CD4-positive, alpha-beta T cell treated with Interleukin-17A for 1 hour (primary cell): ENCODE measurements around the gene NOL8.

ENCODE experiments used
- DNase-seq: peaks from one replicate; pipeline ENCODE4 v3.0.0-alpha.2; 2020

NOL8 gene

GRCh38 chr9:92310562-92310961, 14.6 kb downstream of the NOL8 start:
- DNase-seq = no peak

DNA sequence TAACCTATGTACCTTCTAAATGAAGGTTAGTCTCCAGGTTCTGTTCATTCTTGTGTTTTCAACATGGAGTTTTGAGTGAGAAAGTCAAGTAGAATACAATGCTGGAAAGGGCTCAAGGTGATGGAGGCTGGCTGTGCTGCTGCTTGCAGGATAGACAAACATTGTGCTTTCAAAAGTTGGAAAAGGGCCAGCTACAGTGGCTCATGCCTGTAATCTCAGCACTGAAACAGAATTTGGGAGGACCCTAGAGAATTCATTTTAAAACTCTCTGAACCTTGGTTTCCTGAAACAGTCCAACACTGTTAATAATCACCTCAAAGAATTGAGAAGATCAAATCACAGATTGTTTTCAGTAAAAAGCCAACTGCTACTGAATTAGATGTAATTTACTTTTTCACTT, 16.3 kb downstream of the NOL8 start:
- no peak for DNase-seq

DNA sequence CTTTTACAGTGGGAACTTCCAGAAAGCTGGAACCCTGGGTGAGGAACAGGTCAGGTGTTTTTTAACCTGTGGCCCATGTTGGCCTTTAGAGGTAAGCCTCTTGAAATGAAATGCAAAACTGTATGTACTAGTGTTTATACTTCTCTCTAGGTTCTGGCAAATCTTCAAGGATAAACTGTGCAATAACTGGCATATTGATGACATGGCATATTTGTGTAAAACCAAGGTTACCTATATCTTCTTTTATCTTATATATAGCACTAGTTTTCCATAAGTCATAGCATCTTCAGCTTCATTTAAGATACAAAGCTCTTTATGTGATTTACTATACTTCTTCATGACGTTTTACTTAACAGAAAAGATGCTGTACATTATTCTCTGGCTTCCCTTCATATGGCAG, 24.2 kb downstream of the NOL8 start:
- no peak for DNase-seq

DNA sequence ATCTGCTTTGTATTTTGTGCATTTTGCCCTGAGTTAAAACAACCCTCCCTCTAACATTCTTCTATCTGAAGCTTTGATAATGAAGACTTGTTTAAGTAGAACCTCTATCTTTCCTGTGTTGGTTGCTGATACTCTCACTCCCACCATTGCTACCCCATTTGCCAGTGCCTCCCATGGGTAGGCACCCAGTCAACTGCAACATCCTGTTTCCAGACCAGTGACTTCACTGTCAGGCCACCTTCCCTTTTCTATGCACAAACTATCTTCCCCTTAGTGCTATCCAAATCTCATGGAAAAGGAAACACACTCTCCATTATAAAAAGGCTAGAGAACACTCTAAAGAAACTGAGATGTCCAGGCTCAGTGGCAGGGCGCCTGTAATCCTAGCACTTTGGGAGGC, 26.0 kb downstream of the NOL8 start:
- no peak for DNase-seq

DNA sequence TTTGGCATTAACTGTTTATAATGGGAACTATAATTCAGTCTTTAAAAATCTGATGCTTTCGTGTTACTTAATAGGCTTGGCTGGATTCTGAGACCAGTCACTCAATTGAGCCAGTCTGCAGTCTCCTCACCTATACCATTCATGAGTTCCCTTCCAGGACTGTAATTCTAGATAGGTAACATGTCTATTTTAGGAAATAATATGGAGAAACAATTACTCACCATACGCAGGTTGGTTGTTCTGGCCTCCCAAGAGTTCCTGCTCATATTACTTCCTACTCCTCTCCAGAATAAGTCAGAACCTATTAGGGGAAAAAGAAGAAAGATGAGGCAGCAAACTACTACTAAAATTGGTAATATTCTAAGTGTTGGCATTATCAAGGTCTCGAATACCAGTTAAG, 27.1 kb downstream of the NOL8 start:
- DNase-seq = no peak

GRCh38 chr9:92297611-92298010, 27.5 kb downstream of the NOL8 start:
- peak; percentile 33 for DNase-seq

DNA sequence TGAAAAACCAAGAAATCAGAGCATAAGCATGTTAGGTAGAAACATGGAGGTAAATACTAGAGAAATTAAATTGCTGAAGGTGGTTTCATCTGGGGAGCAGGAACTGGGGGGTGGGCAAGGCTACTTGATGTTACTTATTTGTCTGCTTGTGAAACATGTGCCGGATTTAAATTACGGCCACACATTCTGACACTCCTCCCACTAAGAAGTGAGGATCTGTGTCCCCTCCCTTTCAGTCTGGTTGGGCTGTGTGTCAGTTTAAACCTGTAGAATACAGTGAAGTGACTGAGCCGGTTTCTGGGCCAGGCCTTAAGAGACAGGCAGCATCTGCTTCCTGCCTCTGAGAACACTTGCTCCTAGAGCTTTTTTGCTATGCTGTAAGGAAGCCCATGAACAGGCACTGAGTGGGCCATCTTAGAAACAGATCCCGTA, 29.3 kb downstream of the NOL8 start:
- DNase-seq = no peak

DNA sequence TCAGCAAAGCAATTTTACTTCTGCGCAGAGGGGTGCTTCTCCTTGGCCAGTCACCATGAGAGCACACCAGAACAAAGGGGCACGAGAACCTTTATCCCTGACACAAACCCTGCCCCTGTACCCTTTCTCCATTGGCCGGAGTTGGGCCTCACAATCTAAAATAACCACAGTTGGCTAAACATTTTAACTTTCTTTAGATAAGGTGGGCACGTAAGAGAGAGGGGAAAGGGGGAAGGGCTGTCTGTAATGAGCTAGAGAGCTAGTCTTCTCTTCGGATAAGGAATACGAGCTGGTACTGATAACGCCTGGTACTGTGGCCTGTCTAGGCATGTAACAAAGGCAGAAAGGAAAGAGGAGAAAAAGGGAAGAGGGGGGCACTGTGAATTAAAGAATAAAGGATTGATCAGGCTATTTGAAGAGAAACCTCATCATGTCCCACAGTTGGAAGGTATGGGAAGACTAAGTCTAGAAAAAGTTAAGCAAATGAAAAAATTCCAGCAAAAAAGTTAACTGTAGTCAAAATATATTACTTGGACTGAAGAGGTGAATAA, 29.8 kb downstream of the NOL8 start:
- no peak for DNase-seq

DNA sequence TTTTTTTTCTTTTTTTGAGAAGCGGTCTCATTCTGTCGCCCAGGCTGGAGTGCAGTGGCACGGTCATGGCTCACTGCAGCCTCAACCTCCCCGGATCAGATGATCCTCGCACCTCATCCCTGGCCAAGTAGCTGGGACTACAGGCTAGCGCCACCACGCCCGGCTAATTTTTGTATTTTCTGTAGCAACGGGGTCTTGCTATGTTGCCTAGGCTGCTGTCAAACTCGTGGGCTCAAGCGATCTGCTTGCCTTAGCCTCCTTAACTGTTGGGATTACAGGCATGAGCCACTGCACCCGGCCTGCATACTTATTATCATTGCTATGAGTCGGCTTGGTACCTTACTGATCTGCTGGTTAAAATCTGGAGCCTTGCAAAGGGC, 30.9 kb downstream of the NOL8 start:
- DNase-seq = peak; percentile 15

- peak; percentile 99 for DNase-seq
Measured at GRCh38 chr9:92293452-92294296, 31.5 kb downstream of the NOL8 start, which contains the start of gene IARS1. IARS1 (minus strand) TSS chr9:92293697; CDS start chr9:92289419, 4,278 bp downstream.

- DNase-seq = no peak
Measured at GRCh38 chr9:92293075-92293354, 32.1 kb downstream of the NOL8 start.

DNA sequence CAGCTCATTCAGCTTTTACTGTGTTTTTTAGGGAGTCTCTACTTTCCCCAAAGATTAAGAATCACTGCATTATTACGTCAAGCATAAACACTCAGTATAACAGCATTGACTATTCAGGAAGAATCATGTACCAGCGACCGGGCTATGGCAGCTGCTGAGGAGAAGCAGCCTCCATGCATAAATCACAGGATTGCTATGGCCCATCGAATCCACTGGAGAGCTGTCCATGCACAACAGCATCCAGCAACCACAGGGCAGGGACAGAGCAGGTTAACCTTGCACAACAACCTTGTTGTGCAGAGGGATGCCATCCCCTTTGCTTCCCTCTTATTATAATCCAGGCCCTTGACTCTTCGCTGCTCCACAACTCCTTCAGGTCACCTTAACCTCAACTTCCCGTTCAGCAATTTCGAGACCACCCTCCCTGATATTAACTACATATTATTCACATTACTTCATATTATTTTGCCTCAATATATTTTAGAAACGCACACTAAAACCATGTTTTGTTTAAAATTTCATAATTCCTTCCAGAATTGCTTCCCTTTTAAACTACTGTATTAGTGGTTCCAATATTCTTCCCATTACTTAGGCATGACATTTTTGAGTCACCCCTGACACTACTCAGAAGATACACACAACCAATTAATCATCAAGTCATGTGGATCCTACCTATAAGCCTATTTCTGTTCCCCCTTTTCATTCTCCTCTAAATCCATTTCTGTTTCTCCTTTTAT, 32.6 kb downstream of the NOL8 start:
- no peak for DNase-seq

DNA sequence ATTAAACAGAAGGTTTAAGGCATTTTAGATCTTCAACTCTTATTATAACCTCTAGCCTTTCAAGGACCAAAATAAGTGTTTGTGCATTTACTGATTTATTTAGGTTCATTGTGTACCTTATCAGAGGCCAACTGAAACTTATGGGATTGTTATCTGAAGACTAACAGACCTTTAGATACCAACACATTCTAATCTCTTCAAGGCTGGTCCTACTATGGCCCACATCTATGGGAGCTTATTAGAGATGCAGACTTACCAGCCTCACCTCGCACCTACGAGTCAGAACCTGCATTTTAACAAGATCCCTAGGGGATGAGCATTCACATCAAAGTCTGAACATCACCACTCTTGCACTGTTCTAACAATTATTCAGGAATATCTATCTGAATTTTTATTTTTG, 33.6 kb downstream of the NOL8 start:
- no peak for DNase-seq

DNA sequence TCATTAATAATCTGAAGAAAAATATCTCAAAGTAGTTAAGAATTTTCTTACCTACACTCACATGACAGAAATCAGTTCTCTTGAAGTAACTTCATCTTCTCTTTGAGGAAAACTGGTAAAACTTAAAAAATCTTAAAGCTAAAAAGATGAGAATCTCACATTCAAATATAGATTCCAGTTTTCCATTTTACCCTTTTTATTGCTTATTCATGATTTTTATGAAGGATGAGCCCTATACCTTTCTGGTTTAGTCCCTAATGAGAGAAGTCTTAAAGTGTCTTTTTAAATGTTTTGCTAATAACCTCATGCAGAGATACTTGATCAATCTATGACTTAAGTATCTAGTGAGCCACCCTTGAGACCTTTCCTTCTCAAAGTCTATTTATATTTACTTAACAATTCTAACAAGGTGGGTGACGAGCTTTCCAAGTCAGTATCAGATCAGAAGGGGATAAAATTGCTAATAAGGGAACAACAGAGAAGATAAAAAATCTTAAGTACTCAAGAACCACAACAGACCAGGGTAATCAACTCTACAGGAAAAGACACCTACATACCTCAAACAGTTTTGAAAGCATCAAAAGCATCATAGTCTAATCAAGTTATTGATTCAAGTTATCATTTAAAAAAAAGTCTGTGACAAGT, 34.2 kb downstream of the NOL8 start:
- no peak for DNase-seq

DNA sequence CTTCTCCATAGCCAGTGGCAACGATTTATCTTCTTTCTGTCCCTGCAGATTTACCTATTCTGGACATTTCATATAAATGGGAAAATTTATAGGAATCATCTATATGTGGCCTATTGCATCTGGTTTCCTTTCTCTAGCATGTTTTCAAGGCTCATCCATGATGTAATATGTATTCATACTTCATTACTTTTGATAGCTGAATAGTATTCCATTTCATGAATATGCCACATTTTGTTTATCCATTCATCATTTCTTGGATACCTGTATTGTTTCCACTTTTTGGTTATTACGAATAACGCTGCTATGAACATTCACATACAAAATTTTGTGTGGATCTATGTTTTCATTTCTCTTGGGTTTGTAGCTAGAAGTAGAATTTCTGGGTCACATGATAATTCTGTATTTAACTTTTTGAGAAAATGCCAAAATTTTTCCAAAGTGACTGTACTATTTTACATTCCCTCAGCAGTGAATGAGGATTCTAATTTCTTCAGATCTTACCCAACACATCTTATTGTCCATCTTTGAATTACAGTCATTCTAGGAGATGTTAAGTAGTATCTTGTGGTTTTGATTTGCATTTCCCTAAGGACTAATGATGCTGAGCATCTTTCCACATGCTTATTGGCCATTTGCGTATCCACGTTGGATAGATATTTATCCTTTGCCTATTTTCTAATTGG, 35.3 kb downstream of the NOL8 start:
- no peak for DNase-seq

- DNase-seq = no peak
Measured at GRCh38 chr9:92279302-92279701, 45.8 kb downstream of the NOL8 start.

- DNase-seq = no peak
Measured at GRCh38 chr9:92278110-92278509, 47.0 kb downstream of the NOL8 start.

GRCh38 chr9:92276331-92277032, 48.7 kb downstream of the NOL8 start:
- peak; percentile 20 for DNase-seq

DNA sequence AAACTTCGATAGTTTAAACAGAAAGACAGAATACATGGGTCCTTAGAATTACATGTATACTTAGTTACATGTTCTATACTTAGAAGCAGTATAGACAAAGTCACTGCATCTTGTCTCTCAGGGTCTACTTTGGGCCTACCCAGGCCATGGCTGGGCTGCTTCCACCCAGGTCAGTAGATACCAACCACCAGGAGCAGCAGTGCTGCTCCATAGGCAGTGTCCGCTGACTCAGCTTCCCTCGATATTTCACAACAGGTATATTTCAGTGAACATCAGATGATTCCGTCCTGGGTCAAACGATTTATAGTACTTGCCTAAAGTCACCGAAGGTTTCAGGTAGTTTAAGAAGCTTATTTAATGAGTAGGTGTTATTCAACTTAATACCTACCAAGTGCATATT, 49.6 kb downstream of the NOL8 start:
- no peak for DNase-seq

GRCh38 chr9:92270511-92270910, 54.6 kb downstream of the NOL8 start:
- DNase-seq = no peak

DNA sequence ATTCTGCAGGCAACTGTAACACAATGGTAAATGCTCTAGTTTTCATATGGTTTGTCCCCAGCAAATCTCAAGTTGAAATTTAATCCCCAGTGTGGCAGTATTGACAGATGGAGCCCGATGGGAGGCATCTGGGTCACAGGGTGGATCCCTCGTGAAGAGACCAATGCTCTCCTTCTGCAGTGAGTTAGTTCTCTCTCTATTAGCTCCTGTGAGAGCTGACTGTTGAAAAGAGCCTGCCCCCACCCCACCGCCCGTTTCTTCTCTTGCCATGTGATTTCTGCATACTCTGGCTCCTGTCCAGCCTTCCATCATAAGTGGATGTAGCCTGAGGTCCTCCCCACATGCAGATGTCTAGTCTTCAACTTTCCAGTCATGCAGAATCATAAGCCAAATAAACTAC, 58.7 kb downstream of the NOL8 start:
- no peak for DNase-seq

- no peak for DNase-seq
Measured at GRCh38 chr9:92265154-92265553, 60.0 kb downstream of the NOL8 start.

DNA sequence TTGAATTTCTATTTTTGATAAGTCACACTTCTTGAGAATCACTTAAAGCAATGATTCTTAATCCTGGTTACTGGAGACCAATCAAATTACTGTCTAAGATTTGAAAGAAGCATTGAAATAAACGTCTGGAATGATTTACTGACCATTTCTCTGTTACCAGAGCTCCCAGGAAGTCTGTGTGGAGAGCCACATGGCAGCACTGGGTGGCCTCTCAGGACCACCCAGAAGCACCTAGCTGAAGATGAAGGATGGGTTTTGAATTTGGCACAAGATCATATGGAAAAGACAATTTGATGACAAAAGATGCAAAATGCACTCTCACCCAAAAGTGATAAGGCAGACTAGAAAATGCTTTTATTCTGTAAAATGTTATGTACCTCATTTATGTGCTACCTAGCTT, 62.0 kb downstream of the NOL8 start:
- no peak for DNase-seq
